Stimulated activated CD4-positive, alpha-beta T cell treated with anti-CD3 and anti-CD28 coated beads, TNF-alpha, amount 100 ng/mL, for 48 hours (primary cell): ENCODE measurements around the gene SLC17A6.

Source experiments
- DNase-seq, 3 donors: peaks; one replicate each; pipeline ENCODE4 v3.0.0-alpha.2; 2020; ENCODE audit warnings: low read depth in 3 of 3

SLC17A6 gene

DNA sequence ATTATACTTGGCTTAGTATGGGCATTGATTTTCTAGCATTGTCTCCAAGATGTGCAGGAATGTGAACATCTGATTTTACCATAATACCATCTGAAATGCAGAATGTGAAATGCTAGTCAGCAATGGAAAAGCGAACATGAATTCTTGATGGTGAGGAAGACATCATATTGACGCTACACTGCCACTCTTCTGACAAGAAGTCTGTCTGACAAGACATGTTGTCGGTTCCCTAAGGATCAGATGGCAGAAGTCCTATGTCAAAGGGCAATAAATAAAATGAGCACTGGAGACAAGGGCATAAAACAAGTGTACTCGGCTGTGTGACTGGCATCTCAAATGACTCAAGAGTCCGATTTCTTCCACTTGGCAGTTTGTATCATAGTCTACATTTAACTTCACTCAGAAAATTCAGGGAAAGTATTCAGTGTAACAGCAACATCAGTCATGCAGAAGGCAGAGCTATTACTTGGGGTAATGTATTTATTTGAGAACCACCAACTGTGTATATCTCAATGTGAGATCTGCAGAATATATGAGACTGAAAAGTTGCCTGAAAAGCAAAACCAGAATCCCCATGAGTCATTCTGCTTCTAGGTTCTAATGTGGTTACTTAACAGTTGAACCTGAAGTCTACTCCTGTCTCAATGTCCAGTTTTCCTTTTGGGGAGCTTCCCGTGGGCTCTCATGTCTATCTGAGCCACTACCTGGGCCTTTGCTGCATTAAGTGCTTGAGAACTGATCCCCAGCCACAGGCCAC is 51.5 kb downstream of the SLC17A6 start:
- DNase-seq, result no peak

DNA sequence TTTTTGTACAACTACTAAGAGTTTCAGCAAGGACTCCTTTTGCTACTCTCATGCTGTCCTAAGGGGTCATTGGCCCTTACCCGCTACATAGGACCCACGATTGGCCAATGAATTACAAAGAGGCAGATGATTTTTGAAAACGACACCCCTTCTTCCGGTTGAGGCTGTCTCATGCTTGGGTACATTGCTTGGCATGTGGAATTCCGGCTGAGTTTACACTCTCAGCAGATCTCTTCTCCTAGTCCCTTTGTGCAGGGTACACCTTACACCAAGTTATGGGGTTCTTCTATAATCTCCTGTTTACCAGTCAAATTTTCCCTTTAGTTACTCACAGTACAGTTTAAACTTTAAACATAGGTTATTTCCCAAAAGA is 52.1 kb downstream of the SLC17A6 start:
- no peak for DNase-seq

DNA sequence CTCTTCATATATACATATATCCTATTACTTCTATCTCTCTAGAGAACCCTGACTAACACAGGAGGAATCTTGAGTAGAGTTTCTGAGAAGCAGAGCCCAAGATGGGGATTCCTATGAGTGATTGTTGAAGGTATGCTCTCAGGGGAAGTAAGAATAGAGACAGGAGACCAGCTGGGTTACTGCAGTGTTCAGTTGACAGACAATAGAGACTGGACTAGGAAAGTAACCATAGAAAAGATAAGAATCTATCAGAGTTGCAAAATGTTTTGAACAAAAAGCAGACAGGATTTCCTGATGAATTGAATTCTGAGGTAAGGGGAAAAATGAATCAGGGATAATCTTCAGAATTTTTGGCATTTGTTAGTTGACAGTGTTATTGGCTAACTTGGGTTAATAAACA is 54.4 kb downstream of the SLC17A6 start:
- DNase-seq, result no peak

DNA sequence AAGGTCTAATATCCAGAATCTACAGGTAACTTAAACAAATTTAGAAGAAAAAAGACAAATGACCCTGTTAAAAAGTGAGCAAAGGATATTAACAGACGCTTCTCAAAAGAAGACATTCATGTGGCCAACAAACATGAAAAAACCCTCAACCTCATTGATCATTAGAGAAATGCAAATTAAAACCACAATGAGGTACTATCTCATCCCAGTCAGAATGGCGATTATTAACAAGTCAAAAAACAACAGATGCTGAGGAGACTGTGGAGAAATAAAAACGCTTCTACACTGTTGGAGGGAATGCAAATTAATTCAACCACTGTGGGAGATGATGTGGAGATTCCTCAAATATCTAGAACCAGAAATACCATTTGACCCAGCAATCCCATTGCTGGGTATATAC is 67.2 kb downstream of the SLC17A6 start:
- DNase-seq, result no peak

DNA sequence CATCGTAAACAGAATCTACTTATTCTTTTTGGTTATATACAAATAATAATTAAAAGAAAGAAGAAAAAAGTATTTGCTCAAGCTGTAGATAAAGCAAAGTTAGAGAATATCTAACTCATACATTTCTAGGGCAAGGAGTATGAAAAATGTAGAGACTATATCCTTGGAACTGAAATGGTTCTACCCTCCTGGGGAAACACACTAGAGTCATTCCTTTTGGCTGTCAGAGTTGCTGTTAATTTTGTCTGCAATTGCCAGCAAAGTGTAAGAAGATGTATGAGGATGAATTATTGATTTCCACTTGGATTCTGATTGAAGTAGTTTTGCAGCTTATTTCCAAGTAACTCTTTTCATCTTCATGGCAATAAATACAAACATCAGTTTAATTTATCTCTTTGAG is 69.1 kb downstream of the SLC17A6 start:
- no peak for DNase-seq

DNA sequence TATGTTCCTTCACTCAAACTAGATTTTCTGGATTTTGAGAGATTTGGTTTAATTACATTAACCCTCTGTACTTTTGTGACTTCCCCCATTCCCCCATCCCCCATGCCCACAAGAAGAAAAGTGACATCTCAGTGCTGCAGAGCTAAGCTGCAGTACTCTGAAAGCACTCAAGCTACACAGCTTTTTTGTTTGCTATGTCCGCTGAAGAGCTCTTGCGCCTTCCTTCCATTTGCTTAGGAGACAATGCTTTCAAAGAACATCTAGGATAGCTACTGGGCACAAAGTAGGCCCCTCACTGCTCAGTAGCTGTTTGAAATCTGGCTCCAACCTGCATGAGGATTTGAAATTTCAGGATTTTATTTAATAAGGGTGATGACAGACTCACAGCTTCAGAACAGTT is 69.7 kb downstream of the SLC17A6 start:
- no peak for DNase-seq

DNA sequence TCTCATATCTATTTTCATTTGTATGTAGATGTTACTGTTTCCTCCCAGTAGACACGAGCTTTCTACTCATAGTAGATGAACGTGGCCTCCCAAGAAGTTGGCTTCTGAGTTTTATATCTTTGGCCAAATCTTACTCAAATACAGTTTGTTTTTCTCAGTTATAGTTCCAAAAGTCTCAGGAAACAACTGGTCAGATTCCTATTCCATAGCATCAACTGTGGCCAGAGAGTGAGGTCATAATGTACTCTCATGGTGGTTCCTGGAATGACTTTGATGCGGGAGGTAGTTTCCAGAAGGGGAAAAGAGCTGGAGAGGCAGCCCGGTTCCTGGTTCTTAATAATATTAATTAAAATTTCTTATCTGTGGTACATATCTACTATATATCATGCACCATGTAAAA is 77.3 kb downstream of the SLC17A6 start:
- no peak for DNase-seq

DNA sequence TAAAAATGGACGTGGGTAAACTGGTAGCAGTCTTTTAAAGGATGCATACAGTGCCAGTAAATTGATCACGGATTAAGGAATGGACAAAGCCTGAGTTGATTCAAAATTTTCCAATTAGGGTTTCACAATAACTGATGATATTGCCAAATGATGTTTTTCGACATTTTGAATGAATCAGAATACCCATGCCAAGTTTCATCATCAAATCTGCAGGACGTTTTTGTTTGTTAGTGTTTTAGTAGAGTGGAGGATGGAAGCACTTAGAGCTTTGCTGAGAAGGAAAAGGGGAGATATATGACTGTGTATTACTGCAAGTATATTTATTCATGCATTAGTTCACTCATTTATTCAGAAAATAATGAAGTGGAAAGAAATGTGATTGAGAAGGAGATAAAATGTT is 78.3 kb downstream of the SLC17A6 start:
- no peak for DNase-seq

DNA sequence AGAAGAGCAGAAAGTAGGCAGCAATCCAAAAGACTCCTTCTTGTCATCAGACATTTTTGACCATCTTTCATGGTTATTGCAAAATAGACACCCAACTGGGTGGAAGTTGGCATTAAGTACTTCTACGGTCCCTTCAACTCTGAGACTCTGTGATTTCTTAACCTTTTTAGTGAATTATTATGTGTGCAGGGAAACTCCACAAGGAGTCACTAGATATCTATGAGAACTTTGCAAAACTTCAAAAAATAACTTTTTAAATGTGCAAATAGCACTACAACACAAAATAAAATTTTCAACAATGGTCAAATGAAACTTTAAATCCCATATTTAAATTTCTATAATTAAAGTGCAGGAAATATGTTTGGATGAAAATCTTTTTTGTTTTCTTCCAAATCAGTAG is 88.7 kb downstream of the SLC17A6 start:
- no peak for DNase-seq
